ENCODE measurements around the gene SSR1. TPM values are rescaled to one million over a fixed set of nuclear protein-coding genes. Genes with fewer than 3 reads are reported as not detected.

SSR1 gene
- total RNA-seq, 8 experiments from 2014 or later: 41.8 to 100 (median 62.0) TPM

GRCh38 chr6:7260291-7261031, 52.5 kb downstream of the SSR1 start:
- peak overlapping the region in 4 of 5 donors; percentile 25 to 41 (median 34) for H3K4me3 ChIP-seq
- 47 to 100% (median 73%) methylated on average over 1 to 13 of the region's 13 CpGs; no CpG with 5 or more reads in 4 of the 10 experiments for WGBS, 10 experiments
- ATAC-seq (replicated peaks in 6 of 8): peak in 1 of 8 experiments; percentile 16
- in situ Hi-C loops (cut with MboI; ENCODE audit: low pct_unique_long_range_greater_than_20kb in 2 of 9, low sequenced_read_pairs in 9 of 9, unreplicated experiment in 9 of 9): no loop called here
- H3K27ac ChIP-seq: peak overlapping the region in 1 of 2 donors; percentile 15
- peaks cover 6 to 12% of the 10 kb centered on the region in 2 donors for H3K4me1 ChIP-seq (replicated peaks in 1 of 2)

- 92 to 100% (median 100%) methylated on average over 1 to 9 of the region's 9 CpGs; no CpG with 5 or more reads in 7 of the 10 experiments for WGBS, 10 experiments
- no peak overlapping the region for H3K27ac ChIP-seq
- peaks cover 6 to 12% of the 10 kb centered on the region in 2 donors for H3K4me1 ChIP-seq (replicated peaks in 1 of 2)
- in situ Hi-C loops (cut with MboI; ENCODE audit: low pct_unique_long_range_greater_than_20kb in 2 of 9, low sequenced_read_pairs in 9 of 9, unreplicated experiment in 9 of 9): no loop called here
- no peak for ATAC-seq (replicated peaks in 6 of 8)
- H3K4me3 ChIP-seq: no peak overlapping the region
These were observed 54.7 kb downstream of the SSR1 start for GRCh38 chr6:7258231-7258763.

GRCh38 chr6:7257521-7258230, 55.3 kb downstream of the SSR1 start:
- H3K4me1 ChIP-seq (replicated peaks in 1 of 2): peaks cover 6 to 12% of the 10 kb centered on the region in 2 donors
- no peak overlapping the region for H3K27ac ChIP-seq
- no peak for ATAC-seq (replicated peaks in 6 of 8)
- in situ Hi-C loops (cut with MboI; ENCODE audit: low pct_unique_long_range_greater_than_20kb in 2 of 9, low sequenced_read_pairs in 9 of 9, unreplicated experiment in 9 of 9): no loop called here
- WGBS, 10 experiments: 87 to 100% (median 93%) methylated on average over 2 to 10 of the region's 18 CpGs; no CpG with 5 or more reads in 4 of the 10 experiments
- no peak overlapping the region for H3K4me3 ChIP-seq

- Histone ChIP-seq H3K27ac (no peak overlapping the region), H3K4me1 (replicated peaks in 1 of 2) (peaks cover 6 to 12% of the 10 kb centered on the region in 2 donors), H3K4me3 (no peak overlapping the region)
- in situ Hi-C loops (cut with MboI; ENCODE audit: low pct_unique_long_range_greater_than_20kb in 2 of 9, low sequenced_read_pairs in 9 of 9, unreplicated experiment in 9 of 9): no loop called here
- ATAC-seq (replicated peaks in 6 of 8): no peak
- 75 to 100% (median 84%) methylated on average over 1 to 3 of the region's 4 CpGs; no CpG with 5 or more reads in 2 of the 10 experiments for WGBS, 10 experiments
These were observed 56.2 kb downstream of the SSR1 start for GRCh38 chr6:7256785-7257184.

GRCh38 chr6:7255918-7256317, 57.1 kb downstream of the SSR1 start:
- Histone ChIP-seq H3K4me3 (no peak overlapping the region), H3K27ac (no peak overlapping the region), H3K4me1 (replicated peaks in 1 of 2) (peaks cover 3 to 4% of the 10 kb centered on the region in 2 donors)
- no peak for ATAC-seq (replicated peaks in 6 of 8)
- in situ Hi-C loops (cut with MboI; ENCODE audit: low pct_unique_long_range_greater_than_20kb in 2 of 9, low sequenced_read_pairs in 9 of 9, unreplicated experiment in 9 of 9): no loop called here
- WGBS, 10 experiments: 86 to 100% (median 100%) methylated on average over 1 to 5 of the region's 5 CpGs; no CpG with 5 or more reads in 2 of the 10 experiments

- no peak overlapping the region for H3K4me3 ChIP-seq
- in situ Hi-C loops (cut with MboI; ENCODE audit: low pct_unique_long_range_greater_than_20kb in 2 of 9, low sequenced_read_pairs in 9 of 9, unreplicated experiment in 9 of 9): no loop called here
- 24 to 96% (median 86%) methylated on average over 2 to 8 of the region's 12 CpGs; no CpG with 5 or more reads in 1 of the 10 experiments for WGBS, 10 experiments
- H3K27ac ChIP-seq: no peak overlapping the region
- peaks cover 0 to 5% of the 10 kb centered on the region in 2 donors for H3K4me1 ChIP-seq (replicated peaks in 1 of 2)
- peak in 2 of 8 experiments; percentile 25 to 26 for ATAC-seq (replicated peaks in 6 of 8)
These were observed 57.8 kb downstream of the SSR1 start for GRCh38 chr6:7254980-7255835.

- in situ Hi-C loops (cut with MboI; ENCODE audit: low pct_unique_long_range_greater_than_20kb in 2 of 9, low sequenced_read_pairs in 9 of 9, unreplicated experiment in 9 of 9): no loop called here
- Histone ChIP-seq H3K4me3 (no peak overlapping the region), H3K4me1 (replicated peaks in 1 of 2) (peaks cover 0 to 8% of the 10 kb centered on the region in 2 donors), H3K27ac (no peak overlapping the region)
- no peak for ATAC-seq (replicated peaks in 6 of 8)
- 80 to 100% (median 98%) methylated on average over 2 to 3 of the region's 4 CpGs; no CpG with 5 or more reads in 4 of the 10 experiments for WGBS, 10 experiments
These were observed 60.6 kb downstream of the SSR1 start for GRCh38 chr6:7252390-7252789.

- no peak overlapping the region for H3K4me3 ChIP-seq
- H3K4me1 ChIP-seq (replicated peaks in 1 of 2): peaks cover 0 to 8% of the 10 kb centered on the region in 2 donors
- WGBS, 10 experiments: 89 to 100% (median 94%) methylated on average over 1 to 6 of the region's 6 CpGs; no CpG with 5 or more reads in 1 of the 10 experiments
- ATAC-seq (replicated peaks in 6 of 8): no peak
- no peak overlapping the region for H3K27ac ChIP-seq
- in situ Hi-C loops (cut with MboI; ENCODE audit: low pct_unique_long_range_greater_than_20kb in 2 of 9, low sequenced_read_pairs in 9 of 9, unreplicated experiment in 9 of 9): no loop called here
These were observed 61.2 kb downstream of the SSR1 start for GRCh38 chr6:7251646-7252260.

GRCh38 chr6:7250812-7251211, 62.2 kb downstream of the SSR1 start:
- 56 to 96% (median 86%) methylated on average over 1 to 8 of the region's 8 CpGs; no CpG with 5 or more reads in 3 of the 10 experiments for WGBS, 10 experiments
- ATAC-seq (replicated peaks in 6 of 8): no peak
- in situ Hi-C loops (cut with MboI; ENCODE audit: low pct_unique_long_range_greater_than_20kb in 2 of 9, low sequenced_read_pairs in 9 of 9, unreplicated experiment in 9 of 9): no loop called here
- no peak overlapping the region for H3K4me3 ChIP-seq
- H3K4me1 ChIP-seq (replicated peaks in 1 of 2): peaks cover 0 to 8% of the 10 kb centered on the region in 2 donors
- H3K27ac ChIP-seq: no peak overlapping the region

GRCh38 chr6:7249946-7250643, 62.9 kb downstream of the SSR1 start:
- no peak overlapping the region for H3K27ac ChIP-seq
- peaks cover 0 to 8% of the 10 kb centered on the region in 2 donors for H3K4me1 ChIP-seq (replicated peaks in 1 of 2)
- no peak overlapping the region for H3K4me3 ChIP-seq
- 44 to 100% (median 88%) methylated on average over 1 to 6 of the region's 7 CpGs; no CpG with 5 or more reads in 2 of the 10 experiments for WGBS, 10 experiments
- in situ Hi-C loops (cut with MboI; ENCODE audit: low pct_unique_long_range_greater_than_20kb in 2 of 9, low sequenced_read_pairs in 9 of 9, unreplicated experiment in 9 of 9): loop anchor here in 8 of 9 experiments (25.0 kb wide), 4 partner anchors 338 to 563 kb away; no protein-coding TSS in a partner anchor
- ATAC-seq (replicated peaks in 6 of 8): peak in 2 of 8 experiments; percentile 34 to 40

GRCh38 chr6:7249391-7249790, 63.6 kb downstream of the SSR1 start:
- WGBS, 10 experiments: 75 to 100% (median 100%) methylated on average over 1 to 2 of the region's 2 CpGs; no CpG with 5 or more reads in 1 of the 10 experiments
- in situ Hi-C loops (cut with MboI; ENCODE audit: low pct_unique_long_range_greater_than_20kb in 2 of 9, low sequenced_read_pairs in 9 of 9, unreplicated experiment in 9 of 9): loop anchor here in 8 of 9 experiments (25.0 kb wide), 4 partner anchors 337 to 562 kb away; no protein-coding TSS in a partner anchor
- ATAC-seq (replicated peaks in 6 of 8): no peak

More at GRCh38 chr6:7249391-7249790, 63.6 kb downstream of the SSR1 start:
- no peak overlapping the region for H3K4me3 ChIP-seq
- no peak overlapping the region for H3K27ac ChIP-seq
- H3K4me1 ChIP-seq (replicated peaks in 1 of 2): peaks cover 0 to 8% of the 10 kb centered on the region in 2 donors
